Right atrium auricular region (tissue), 2 donors: ENCODE data around the gene KMT2D. TPM values are rescaled to one million over a fixed set of nuclear protein-coding genes. Genes with fewer than 3 reads are reported as not detected.

ENCODE experiments used
- DNase-seq: peaks from one replicate; pipeline ENCODE4 v3.0.0-alpha.2; 2019; ENCODE audit warnings: low spot score
- H3K27ac ChIP-seq, 2 donors: fragments of 200-600 bp; sonication (generic); 1 replicate in 1 of 2; 2 replicates in 1 of 2; pipeline ENCODE4 v1.5.1; 2016 to 2019
- H3K27me3 ChIP-seq, 2 donors: fragments of 200-600 bp; sonication (generic); one replicate each; pipeline versions ENCODE4 v1.5.1 to v1.6.0; 2017 to 2019
- H3K36me3 ChIP-seq: fragments of 200-600 bp; sonication (generic); one replicate; pipeline ENCODE4 v1.5.1; 2016
- H3K4me1 ChIP-seq, 2 donors: fragments of 200-600 bp; sonication (generic); one replicate each; pipeline versions ENCODE4 v1.5.1 to v1.6.0; 2017 to 2019
- H3K4me3 ChIP-seq, 2 donors: fragments of 200-600 bp; sonication (generic); 1 replicate in 1 of 2; 2 replicates in 1 of 2; pipeline ENCODE4 v1.5.1; 2017 to 2019; ENCODE audit warnings: mild to moderate bottlenecking in 1 of 2, moderate library complexity in 1 of 2
- H3K9me3 ChIP-seq, 2 donors: fragments of 200-600 bp; sonication (generic); one replicate each; pipeline ENCODE4 v1.5.1; 2019
- CTCF ChIP-seq, 2 donors: fragments of 200-600 bp; sonication (generic); IDR thresholded peaks; one replicate each; pipeline ENCODE4 v1.5.1; 2019; ENCODE audit warnings: antibody characterized with exemption in 2 of 2
- total RNA-seq, 2 donors: library from RNA; depleted of rRNA; stranded (reverse); fragments of >200 nt; gene quantifications; one replicate each; pipeline ENCODE4 v1.1.0, GENCODE V29; 2016

The KMT2D gene
- total RNA-seq, 2 donors from 2014 or later, result 39.9 to 49.1 TPM

- no peak for DNase-seq
- Histone ChIP-seq H3K9me3 (no peaks in the 10 kb centered on the region), H3K27ac (no peak overlapping the region), H3K4me1 (no peaks in the 10 kb centered on the region), H3K36me3 (peaks cover 90% of the 10 kb centered on the region), H3K27me3 (no peaks in the 10 kb centered on the region), H3K4me3 (no peak overlapping the region)
- TF ChIP-seq CTCF (IDR thresholded peaks at IDR 0.05), result no peak
Observed at GRCh38 chr12:49030119-49030518, 30.5 kb downstream of the KMT2D start.

DNA sequence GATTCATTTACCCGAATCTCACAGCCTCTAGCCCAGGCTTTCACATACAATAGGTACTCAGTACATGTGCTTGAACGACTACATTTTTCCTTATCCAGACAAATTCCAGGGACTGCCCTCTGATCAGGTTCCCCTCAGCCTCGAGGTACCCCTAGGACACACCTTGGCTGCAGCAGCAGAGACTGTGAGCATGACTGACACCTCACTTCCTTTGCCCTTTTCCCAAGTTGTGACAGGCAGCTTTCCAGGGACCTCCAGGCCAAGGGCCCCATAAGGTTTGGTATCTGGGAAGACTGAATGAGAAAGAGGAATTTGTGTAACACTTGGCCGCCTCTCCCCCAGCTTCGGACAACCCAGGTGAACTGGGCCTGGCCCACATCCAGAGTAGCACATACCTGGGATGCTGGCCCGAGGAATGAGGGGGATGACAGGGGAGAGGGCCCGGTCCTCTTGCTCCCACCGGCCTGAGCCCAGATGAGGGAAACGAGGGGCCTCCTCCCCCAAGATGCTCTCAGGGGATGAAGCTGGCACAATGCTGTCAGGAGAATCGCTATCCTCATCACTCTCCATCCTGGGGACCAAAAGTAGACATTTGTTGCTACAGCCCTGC is 31.8 kb downstream of the KMT2D start:
- no peak overlapping the region for H3K4me3 ChIP-seq
- no peaks in the 10 kb centered on the region for H3K27me3 ChIP-seq

DNA sequence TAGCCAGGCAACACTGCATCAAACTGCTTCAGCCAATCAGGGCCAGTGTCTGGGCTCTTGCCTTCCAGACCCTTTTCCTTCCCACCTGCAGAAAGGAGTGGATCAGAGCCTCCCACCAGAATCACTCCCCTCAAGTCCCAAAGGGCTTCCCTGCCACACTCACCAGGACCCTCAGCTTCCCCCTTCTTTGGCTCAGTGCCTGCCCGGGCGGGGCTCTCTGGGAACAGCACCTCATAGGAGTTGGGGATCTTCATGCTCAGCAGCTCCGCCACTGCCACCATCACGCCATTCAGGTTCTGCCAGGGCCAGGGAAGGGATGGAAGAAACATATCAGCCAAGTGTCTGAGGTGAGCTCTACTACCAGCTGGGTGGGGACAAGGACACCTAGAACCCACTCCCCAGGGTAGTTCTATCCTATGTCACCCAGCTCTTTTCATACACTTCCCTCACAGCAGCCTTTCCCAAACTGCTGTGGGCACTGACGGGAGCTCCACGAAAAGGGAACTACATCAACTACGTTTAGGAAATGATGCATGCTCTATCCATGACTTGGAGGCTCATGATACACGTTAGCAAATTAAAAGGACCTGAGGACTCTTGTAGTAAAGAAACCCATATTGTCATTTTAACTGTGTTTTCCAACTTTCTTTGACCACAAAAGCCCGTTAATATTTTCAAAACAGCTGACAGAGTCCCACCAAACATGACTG is 32.6 kb downstream of the KMT2D start:
- H3K4me3 ChIP-seq, result no peak overlapping the region
- no peaks in the 10 kb centered on the region for H3K9me3 ChIP-seq
- H3K36me3 ChIP-seq, result peaks cover 90% of the 10 kb centered on the region
- H3K27me3 ChIP-seq, result no peaks in the 10 kb centered on the region
- no peak overlapping the region for H3K27ac ChIP-seq
- DNase-seq, result no peak
- TF ChIP-seq CTCF (IDR thresholded peaks at IDR 0.05), result no peak
- no peaks in the 10 kb centered on the region for H3K4me1 ChIP-seq

More for the DNA sequence above, 31.8 kb downstream of the KMT2D start:
- Histone ChIP-seq H3K27ac (no peak overlapping the region), H3K4me1 (no peaks in the 10 kb centered on the region), H3K36me3 (peaks cover 90% of the 10 kb centered on the region), H3K9me3 (no peaks in the 10 kb centered on the region)
- no peak for TF ChIP-seq CTCF (IDR thresholded peaks at IDR 0.05)
- no peak for DNase-seq

DNA sequence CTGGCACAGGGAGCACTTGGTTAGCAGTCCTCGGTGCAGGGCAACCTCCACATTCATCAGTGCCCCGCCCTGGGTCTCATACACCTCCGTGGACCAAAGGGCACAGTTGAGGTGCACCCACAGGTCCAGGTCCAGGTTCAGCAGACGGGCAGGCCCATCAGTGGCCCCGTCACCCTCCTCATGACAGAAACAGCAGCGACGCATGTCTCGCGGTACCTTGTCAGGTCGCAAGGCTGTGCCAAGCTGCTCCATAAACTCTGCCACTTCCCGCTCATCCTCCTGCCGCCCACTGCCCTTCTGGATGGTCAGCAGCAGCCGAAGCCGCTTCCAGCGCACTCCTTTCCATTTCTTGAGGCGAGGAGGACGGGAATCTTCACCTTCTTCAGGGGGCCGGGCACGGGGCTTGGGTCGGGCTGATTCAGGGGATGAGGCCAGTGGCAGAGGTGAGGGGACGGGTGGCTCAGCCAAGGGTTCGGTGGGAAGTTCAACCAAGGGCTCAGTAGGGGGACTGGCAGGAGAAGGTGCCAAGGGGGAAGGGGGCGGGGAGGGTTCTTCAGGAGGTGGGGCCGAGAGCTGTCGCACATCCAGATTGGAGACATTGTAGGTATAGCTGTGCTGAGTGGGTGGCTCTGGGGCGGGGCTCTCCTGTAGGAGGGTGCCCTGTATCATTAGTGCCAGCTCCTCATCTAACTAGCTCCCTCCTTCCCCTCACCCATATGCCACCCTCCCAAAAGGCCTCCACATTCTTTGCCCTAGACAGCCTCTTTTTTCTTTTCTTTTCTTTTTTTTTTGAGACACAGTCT is 33.7 kb downstream of the KMT2D start:
- no peak for TF ChIP-seq CTCF (IDR thresholded peaks at IDR 0.05)
- no peaks in the 10 kb centered on the region for H3K4me1 ChIP-seq
- H3K4me3 ChIP-seq, result no peak overlapping the region
- no peak for DNase-seq
- H3K36me3 ChIP-seq, result peaks cover 90% of the 10 kb centered on the region
- no peaks in the 10 kb centered on the region for H3K27me3 ChIP-seq
- no peak overlapping the region for H3K27ac ChIP-seq
- H3K9me3 ChIP-seq, result no peaks in the 10 kb centered on the region

- no peaks in the 10 kb centered on the region for H3K9me3 ChIP-seq
- no peak for TF ChIP-seq CTCF (IDR thresholded peaks at IDR 0.05)
- no peaks in the 10 kb centered on the region for H3K27me3 ChIP-seq
- no peak overlapping the region for H3K4me3 ChIP-seq
- DNase-seq, result no peak
- H3K27ac ChIP-seq, result no peak overlapping the region
- H3K4me1 ChIP-seq, result no peaks in the 10 kb centered on the region
- peaks cover 90% of the 10 kb centered on the region for H3K36me3 ChIP-seq
Observed at GRCh38 chr12:49026101-49026500, 34.5 kb downstream of the KMT2D start.
